HG03460 (cell line): ENCODE data around the gene WDR5.

ENCODE experiments used
- ATAC-seq: cut with Tn5 transposase; IDR thresholded peaks from one replicate; pipeline ENCODE4 v1.9.1; 2021; ENCODE audit not compliant: unreplicated experiment

The WDR5 gene

DNA sequence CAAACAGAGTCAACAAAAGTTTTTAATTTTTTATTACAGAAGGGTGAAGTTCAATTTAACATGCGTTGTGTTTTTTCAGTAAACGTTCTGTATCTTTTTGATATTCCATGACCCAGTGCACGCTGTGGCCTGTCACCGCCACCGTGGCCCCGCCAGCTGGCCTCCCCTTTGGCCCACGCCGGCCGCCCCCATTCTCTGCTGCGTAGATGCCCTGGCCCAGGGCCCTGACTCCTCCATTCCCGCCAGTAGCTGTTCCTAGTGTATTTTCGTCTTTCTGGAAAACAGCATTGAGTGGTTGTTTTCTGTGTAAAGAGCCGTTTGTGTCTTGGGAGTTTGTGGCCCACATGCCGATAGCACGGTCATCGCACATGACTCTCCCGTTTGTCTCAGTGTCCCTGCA, 22.4 kb downstream of the WDR5 start:
- no peak for ATAC-seq

DNA sequence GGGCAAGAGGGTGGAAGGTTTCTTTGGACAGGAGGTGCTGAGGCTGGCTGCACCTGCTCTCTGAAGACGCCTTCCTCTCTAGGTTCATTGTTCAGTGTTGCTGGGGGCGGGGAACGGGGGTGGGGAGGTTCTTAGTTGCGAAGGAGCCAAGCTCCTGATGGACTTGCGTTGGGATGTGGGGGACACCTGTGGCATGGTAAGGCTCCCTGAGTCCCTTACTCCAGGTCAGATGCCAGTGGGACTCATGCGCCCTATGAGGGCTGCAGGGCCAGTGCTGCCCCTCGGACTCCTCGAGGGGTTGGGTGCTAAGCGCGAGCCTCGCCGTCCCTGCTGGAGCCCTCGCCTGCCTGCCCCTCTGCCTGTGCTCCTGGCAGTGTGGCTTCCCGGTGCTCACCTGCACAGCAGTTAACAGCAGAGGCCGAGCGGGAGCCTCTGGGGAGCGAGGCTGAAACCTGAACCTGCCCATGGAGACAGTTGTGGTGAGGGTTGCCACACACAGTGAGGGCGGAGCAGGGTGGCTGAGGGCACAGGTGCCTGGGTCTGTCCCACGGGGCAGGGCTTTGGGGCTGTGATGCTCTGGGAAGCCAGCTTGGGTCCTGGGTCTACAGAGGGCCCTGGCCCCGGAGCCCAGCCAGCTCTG, 23.0 kb downstream of the WDR5 start:
- no peak for ATAC-seq

GRCh38 chr9:134159566-134160245, 23.8 kb downstream of the WDR5 start:
- ATAC-seq: no peak

DNA sequence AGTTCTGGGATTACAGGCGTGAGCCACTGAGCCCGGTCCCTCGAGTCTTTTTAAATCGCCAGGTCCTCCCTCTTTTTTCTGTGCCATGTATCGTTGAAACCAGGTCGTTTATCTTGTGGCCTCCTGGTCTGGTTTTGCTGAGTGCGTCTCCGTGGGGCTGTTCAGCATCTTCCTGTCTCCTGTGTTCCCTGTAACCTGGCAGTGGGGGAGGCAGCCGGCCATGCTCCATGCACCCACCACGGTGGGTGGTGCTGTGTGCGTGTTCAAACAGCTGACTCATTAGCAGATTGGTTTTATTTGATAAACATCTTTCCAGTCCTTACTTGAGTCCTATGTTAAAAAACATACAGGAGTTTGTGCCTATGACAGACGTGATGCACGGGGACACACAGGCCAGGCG, 25.8 kb downstream of the WDR5 start:
- ATAC-seq: no peak

GRCh38 chr9:134162212-134162775, 26.4 kb downstream of the WDR5 start:
- ATAC-seq: no peak

GRCh38 chr9:134162926-134163370, 27.1 kb downstream of the WDR5 start:
- no peak for ATAC-seq

GRCh38 chr9:134163371-134164196, 27.7 kb downstream of the WDR5 start:
- no peak for ATAC-seq

DNA sequence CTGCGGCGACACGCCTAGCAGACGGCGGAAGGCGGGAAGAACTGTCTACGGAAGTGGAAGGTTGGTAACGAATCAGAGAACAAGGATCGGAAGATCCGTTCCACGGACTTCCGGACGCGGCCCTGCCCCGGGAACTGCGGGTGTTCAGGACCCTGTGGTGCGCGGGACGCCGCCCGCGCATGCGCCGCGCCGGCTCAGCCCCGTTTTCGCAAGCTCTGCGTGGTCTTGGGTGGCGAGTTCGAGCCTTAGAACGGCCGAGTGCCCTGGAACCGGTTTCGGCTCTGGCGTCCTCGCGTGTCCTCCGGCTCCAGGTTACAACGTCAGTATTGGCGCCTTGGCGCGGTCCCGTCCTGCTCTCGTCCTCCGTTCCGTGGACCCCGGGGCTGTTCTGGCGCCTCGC, 29.0 kb downstream of the WDR5 start:
- ATAC-seq: no peak

DNA sequence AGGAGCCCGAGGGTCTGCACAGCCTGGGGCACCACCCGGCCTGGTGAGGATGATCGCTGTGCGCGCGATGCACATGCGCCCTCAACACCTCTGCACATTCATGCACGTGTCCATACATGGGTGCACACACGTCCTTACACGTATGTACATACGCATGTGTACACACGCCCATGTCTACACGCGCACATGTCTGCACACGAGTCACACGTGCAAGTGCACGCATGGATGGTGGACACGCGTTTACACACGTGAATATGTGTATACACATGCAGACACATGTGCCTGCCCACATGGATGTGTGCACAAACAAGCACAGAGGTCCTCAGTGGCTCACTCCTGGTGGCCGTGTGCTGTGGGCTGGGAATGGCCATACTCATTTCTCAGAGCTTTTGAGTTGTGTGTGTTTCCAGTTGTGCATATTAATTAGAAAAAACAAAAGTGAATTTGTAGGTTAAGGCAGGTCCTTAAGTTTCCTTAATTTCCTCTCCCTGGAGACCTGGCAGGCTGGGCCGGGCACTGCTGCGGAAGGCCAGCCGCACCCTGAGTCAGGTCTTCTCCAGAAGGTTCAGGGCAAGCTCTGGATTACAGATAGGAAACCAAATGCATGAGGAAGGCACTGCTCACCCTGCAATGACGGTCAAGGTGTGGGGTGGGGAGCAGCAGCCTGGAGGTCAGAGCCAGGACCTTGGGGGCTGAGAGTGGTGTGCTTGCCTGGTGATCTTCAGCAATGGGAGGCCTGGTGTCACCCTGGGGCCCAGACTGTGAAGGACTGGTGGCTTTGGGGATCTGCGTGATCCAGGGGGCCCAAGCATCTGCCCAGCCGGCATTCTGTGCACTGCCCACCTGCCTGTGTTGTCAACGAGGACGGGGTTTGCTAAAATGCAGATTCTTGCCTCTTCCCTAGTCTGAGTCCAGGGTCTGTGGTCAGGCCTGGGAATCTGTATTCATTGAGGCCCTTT, 29.8 kb downstream of the WDR5 start:
- ATAC-seq: no peak

DNA sequence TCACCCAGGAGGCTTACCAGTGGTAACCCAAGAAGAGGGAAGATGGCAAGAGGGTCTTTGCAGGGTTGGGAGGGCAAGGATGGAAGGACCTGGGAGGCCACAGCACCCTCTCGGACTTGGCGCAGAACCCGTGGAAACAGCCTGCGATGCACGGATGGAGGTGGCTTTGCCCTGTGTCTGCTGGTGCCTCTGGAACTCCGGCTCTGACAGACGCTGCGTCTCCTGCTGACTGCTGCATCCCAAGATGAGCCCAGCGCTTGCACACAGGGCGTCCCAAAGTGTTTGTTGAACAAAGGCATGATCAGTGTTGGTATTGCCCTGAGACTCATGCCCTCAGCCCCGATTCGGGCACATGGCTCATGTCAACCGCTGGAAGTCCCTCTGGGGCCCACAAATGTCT, 30.5 kb downstream of the WDR5 start:
- no peak for ATAC-seq

DNA sequence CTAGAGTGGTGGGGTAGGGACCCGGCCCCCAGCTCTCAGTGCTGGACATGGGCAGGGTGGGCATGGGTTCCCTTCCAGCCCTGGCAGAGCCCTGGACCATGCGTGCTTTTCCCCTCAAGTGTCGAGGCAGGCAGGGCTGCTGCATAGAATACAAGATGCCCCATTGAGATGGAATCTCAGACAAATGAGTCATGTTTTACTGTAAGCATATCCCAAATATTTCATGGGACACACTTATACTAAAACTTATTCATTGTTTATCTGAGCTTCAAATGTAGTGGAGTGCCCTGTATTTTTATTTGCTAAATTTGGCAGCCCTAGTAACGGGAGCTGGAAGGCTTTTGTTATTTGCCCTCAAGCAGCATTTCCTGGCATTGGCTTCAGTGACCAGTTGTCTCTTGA, 31.6 kb downstream of the WDR5 start:
- no peak for ATAC-seq

DNA sequence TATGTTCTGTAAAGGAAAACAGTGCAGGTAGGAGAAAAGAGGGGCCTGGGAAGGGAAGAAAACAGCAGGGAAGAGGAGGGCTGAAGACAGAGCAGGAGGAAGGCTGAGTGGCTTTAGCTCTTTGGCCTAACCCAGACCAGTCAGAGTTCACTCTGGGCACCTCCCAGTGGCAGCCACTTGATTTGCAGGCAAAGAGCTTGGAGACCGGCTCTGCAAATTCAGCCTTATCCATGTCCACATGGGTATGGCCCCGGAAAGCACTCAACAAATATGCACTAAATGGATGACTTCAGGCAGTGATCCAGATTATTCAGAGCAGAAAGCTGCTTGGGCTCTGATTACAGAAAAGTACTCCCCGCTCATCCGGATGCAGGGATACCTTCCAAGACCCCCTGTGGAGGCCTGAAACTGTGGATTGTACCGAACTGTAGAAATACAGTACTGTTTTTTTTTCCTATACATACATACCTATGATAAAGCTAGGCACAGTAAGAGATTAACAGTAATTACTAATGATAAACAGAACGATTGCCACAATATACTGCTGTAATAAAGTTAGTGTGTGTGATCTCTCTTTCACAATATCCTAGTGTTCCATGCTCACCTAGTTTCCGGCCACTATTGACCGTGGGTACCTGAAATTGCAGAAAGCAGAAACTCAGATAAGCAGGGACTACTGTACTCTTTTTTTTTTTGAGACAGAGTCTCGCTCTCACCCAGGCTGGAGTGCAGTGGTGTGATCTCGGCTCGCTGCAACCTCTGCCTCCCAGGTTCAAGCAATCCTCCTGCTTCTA, 33.1 kb downstream of the WDR5 start:
- no peak for ATAC-seq

DNA sequence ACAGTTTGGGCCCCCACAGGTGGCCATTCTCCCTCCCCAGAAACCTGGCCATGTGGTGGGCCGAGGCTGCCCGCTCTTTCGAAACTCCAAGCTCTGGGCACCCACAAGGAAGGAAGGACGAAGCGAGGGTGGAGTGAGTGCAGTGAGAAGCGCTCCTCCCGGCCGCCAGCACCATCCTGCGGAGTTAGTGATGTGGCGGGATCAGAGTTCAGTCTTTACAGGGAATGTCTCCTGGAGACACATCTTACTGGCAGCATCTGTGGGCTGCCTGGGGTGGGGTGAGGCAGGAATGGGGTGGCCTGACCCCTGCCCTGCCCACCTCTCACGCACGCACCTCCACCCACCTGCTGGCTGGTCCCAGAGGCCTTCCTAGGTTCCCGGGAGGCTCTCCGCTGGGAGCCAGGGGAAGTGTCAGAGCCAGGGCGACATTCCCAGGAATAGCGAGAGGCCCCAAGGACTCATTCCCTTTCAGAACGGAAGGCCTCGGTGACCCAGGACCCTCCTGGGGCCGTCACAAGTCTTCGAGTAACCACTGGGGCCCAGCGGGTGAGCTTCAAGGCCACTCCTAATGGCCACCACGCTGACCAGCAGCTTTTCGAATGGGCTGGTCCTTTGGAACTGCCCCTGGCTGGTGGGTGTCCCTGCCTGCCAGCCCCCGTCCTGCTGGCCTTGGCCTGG, 34.0 kb downstream of the WDR5 start:
- ATAC-seq: no peak

GRCh38 chr9:134170532-134171315, 34.8 kb downstream of the WDR5 start:
- ATAC-seq: no peak

- ATAC-seq: no peak
Measured at GRCh38 chr9:134171316-134172197, 35.7 kb downstream of the WDR5 start.

- no peak for ATAC-seq
Measured at GRCh38 chr9:134172198-134173126, 36.6 kb downstream of the WDR5 start.
